Smooth muscle cell (in vitro differentiated cells): ENCODE data around the gene EXT2. TPM values are rescaled to one million over a fixed set of nuclear protein-coding genes. Genes with fewer than 3 reads are reported as not detected.

Experiments used
- DNase-seq: peaks from one replicate; lab custom pipeline; 2025; ENCODE audit not compliant: unreplicated experiment; lab: John Stamatoyannopoulos, UW
- H2AFZ ChIP-seq: fragments of 200-600 bp; sonication (generic); 2 replicates; pipeline ENCODE4 v1.6.0; 2016; ENCODE audit warnings: antibody characterized with exemption, low read depth, mild to moderate bottlenecking
- H3F3A ChIP-seq: fragments of 200-600 bp; sonication (generic); 2 replicates; pipeline ENCODE4 v1.6.0; 2017; ENCODE audit warnings: antibody characterized with exemption, low read depth
- H3K27ac ChIP-seq: fragments of 200-600 bp; sonication (generic); 2 replicates; pipeline ENCODE4 v1.5.1; 2016; ENCODE audit warnings: low read depth, mild to moderate bottlenecking
- H3K27me3 ChIP-seq: fragments of 200-600 bp; sonication (generic); 2 replicates; pipeline ENCODE4 v1.6.1; 2016; ENCODE audit warnings: low read depth, mild to moderate bottlenecking
- H3K36me3 ChIP-seq: fragments of 200-600 bp; sonication (generic); 2 replicates; pipeline ENCODE4 v1.5.1; 2016; ENCODE audit warnings: low read depth
- H3K4me1 ChIP-seq: fragments of 200-600 bp; sonication (generic); 2 replicates; pipeline ENCODE4 v1.5.1; 2016; ENCODE audit warnings: low read depth
- H3K4me2 ChIP-seq: fragments of 200-600 bp; sonication (generic); 2 replicates; pipeline ENCODE4 v1.6.0; 2016; ENCODE audit warnings: mild to moderate bottlenecking
- H3K4me3 ChIP-seq: fragments of 200-600 bp; sonication (generic); 2 replicates; pipeline ENCODE4 v1.5.1; 2016; ENCODE audit warnings: mild to moderate bottlenecking
- H3K79me2 ChIP-seq: fragments of 200-600 bp; sonication (generic); 2 replicates; pipeline ENCODE4 v1.6.0; 2016; ENCODE audit warnings: low read depth, mild to moderate bottlenecking
- H3K9ac ChIP-seq: fragments of 200-600 bp; sonication (generic); 2 replicates; pipeline ENCODE4 v1.6.0; 2016; ENCODE audit warnings: low read depth
- H3K9me3 ChIP-seq: fragments of 200-600 bp; sonication (generic); replicated peaks from 2 replicates; pipeline ENCODE4 v1.5.1; 2016; ENCODE audit warnings: low read depth
- H4K20me1 ChIP-seq: fragments of 200-600 bp; sonication (generic); 2 replicates; pipeline ENCODE4 v1.6.0; 2016; ENCODE audit warnings: low read depth
- CTCF ChIP-seq: fragments of 200-600 bp; sonication (generic); IDR thresholded peaks from 2 replicates; pipeline ENCODE4 v1.5.1; 2017; ENCODE audit warnings: borderline replicate concordance, mild to moderate bottlenecking, antibody characterized with exemption; ENCODE audit not compliant: insufficient read depth, poor library complexity, severe bottlenecking
- WGBS: methylation state at CpG from one replicate; pipeline ENCODE4 v1.1.7; 2016; ENCODE audit warnings: low lambda C conversion rate; 5-methylcytosine and 5-hydroxymethylcytosine counted together
- polyA plus RNA-seq: library from polyadenylated mRNA; unstranded; fragments of >200 nt; fragmentation: Nextera tagmentation; extraction: Ambion mirVana; gene quantifications from 2 replicates; pipeline ENCODE4 v1.2.1, GENCODE V29; 2016
- total RNA-seq: library from RNA; depleted of rRNA; stranded (reverse); fragments of >200 nt; gene quantifications from 2 replicates; pipeline ENCODE4 v1.2.3, GENCODE V29; 2014

EXT2 gene
- total and polyA plus RNA-seq, 2 experiments from 2014 or later = 87.6 to 144 TPM

GRCh38 chr11:44165432-44165831 is 70.0 kb downstream of the EXT2 start:
- Histone ChIP-seq H3K9me3 (no peaks in the 10 kb centered on the region), H3F3A (no peaks in the 10 kb centered on the region), H3K4me1 (no peaks in the 10 kb centered on the region), H2AFZ (no peak overlapping the region), H3K79me2 (peaks cover 3% of the 10 kb centered on the region), H3K27ac (no peak overlapping the region), H3K36me3 (no peaks in the 10 kb centered on the region), H3K4me3 (no peak overlapping the region), H3K27me3 (no peaks in the 10 kb centered on the region), H3K4me2 (no peak overlapping the region), H4K20me1 (peaks cover 61% of the 10 kb centered on the region), H3K9ac (no peak overlapping the region)
- 78% methylated on average over 1 of the region's 1 CpG for WGBS
- DNase-seq = no peak
- no peak for TF ChIP-seq CTCF

- H3F3A ChIP-seq = no peaks in the 10 kb centered on the region
- 94% methylated on average over 2 of the region's 2 CpGs for WGBS
- H3K9me3 ChIP-seq = no peaks in the 10 kb centered on the region
Observed at GRCh38 chr11:44167046-44167445, 71.6 kb downstream of the EXT2 start.

GRCh38 chr11:44171518-44171917 is 76.0 kb downstream of the EXT2 start:
- no peaks in the 10 kb centered on the region for H3K4me1 ChIP-seq
- no peaks in the 10 kb centered on the region for H3F3A ChIP-seq
- no peak for DNase-seq
- peaks cover 39% of the 10 kb centered on the region for H4K20me1 ChIP-seq
- no peak overlapping the region for H3K27ac ChIP-seq
- TF ChIP-seq CTCF = no peak
- H3K4me3 ChIP-seq = no peak overlapping the region
- no peaks in the 10 kb centered on the region for H3K9me3 ChIP-seq
- H2AFZ ChIP-seq = no peak overlapping the region
- no peaks in the 10 kb centered on the region for H3K27me3 ChIP-seq
- no peak overlapping the region for H3K4me2 ChIP-seq
- WGBS = 86% methylated on average over 4 of the region's 4 CpGs
- H3K36me3 ChIP-seq = no peaks in the 10 kb centered on the region
- no peak overlapping the region for H3K9ac ChIP-seq
- H3K79me2 ChIP-seq = no peaks in the 10 kb centered on the region

More at GRCh38 chr11:44167046-44167445, 71.6 kb downstream of the EXT2 start:
- no peak for DNase-seq
- H2AFZ ChIP-seq = no peak overlapping the region
- TF ChIP-seq CTCF = no peak
- no peak overlapping the region for H3K9ac ChIP-seq
- peaks cover 3% of the 10 kb centered on the region for H3K79me2 ChIP-seq
- H4K20me1 ChIP-seq = peaks cover 55% of the 10 kb centered on the region
- no peaks in the 10 kb centered on the region for H3K4me1 ChIP-seq
- no peak overlapping the region for H3K27ac ChIP-seq
- no peaks in the 10 kb centered on the region for H3K27me3 ChIP-seq
- H3K36me3 ChIP-seq = no peaks in the 10 kb centered on the region
- no peak overlapping the region for H3K4me2 ChIP-seq
- no peak overlapping the region for H3K4me3 ChIP-seq

- no peak overlapping the region for H2AFZ ChIP-seq
- WGBS = 98% methylated on average over 3 of the region's 3 CpGs
- TF ChIP-seq CTCF = no peak
- no peaks in the 10 kb centered on the region for H3K9me3 ChIP-seq
- no peak overlapping the region for H3K4me2 ChIP-seq
- H4K20me1 ChIP-seq = peaks cover 39% of the 10 kb centered on the region
- H3K27ac ChIP-seq = no peak overlapping the region
- no peaks in the 10 kb centered on the region for H3K27me3 ChIP-seq
- no peaks in the 10 kb centered on the region for H3K36me3 ChIP-seq
- H3K79me2 ChIP-seq = no peaks in the 10 kb centered on the region
- H3K4me1 ChIP-seq = peaks cover 3% of the 10 kb centered on the region
- no peak overlapping the region for H3K9ac ChIP-seq
- H3F3A ChIP-seq = no peaks in the 10 kb centered on the region
- no peak for DNase-seq
- no peak overlapping the region for H3K4me3 ChIP-seq
Observed at GRCh38 chr11:44172966-44173365, 77.5 kb downstream of the EXT2 start.
